ENCODE measurements around the gene SYT7.

DNA sequence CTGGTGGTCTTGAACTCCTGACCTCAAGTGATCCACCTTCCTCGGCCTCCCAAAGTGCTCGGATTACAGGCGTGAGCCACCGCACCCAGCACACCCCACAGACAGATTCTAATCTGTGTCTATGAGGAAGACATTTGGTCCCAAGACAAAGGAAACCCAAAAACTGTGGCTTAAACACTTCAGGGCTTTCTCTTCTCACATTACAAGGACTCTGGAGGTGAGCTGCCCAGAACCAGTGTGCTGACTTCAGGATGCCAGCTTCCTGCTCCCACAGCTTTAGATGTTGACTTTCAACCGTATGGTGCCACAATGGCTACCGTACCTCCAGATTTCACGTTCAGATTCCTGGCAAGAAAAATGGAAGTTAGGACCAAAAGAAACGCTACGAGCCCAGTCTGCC lies 32.2 kb upstream of the SYT7 start:
- TF ChIP-seq GABPA (IDR thresholded peaks at IDR 0.05; ENCODE audit: low read depth): no peak
- TF ChIP-seq RELA (IDR thresholded peaks at IDR 0.05; ENCODE audit: borderline replicate concordance, partially characterized antibody): no peak
- no peak for TF ChIP-seq CEBPB (IDR thresholded peaks at IDR 0.05; ENCODE audit: borderline replicate concordance in 1 of 2, low read depth in 2 of 2, low read length in 2 of 2)
- no peak for TF ChIP-seq ZNF274 (IDR thresholded peaks at IDR 0.05; ENCODE audit: insufficient read depth, insufficient read length)

Measured in GM12878 (cell line).